Keratinocyte (primary cell): ENCODE measurements around the gene TDRD10. TPM values are rescaled to one million over a fixed set of nuclear protein-coding genes. Genes with fewer than 3 reads are reported as not detected.

ENCODE experiments used
- DNase-seq: peaks from one replicate; pipeline ENCODE4 v3.0.0-alpha.2; 2011; ENCODE audit warnings: low read depth, missing footprints, low spot score
- FAIRE-seq: peaks from 2 replicates; lab custom pipeline; 2011; peaks lifted over from hg19 to GRCh38; lab: Jason Lieb, UNC
- H2AFZ ChIP-seq: 2 replicates; pipeline ENCODE4 v1.6.0; 2012; ENCODE audit warnings: low read length, control low read depth, inconsistent platforms; ENCODE audit not compliant: control insufficient read depth
- H3K27ac ChIP-seq: 2 replicates; pipeline ENCODE4 v1.5.1; 2011; ENCODE audit warnings: low read length; ENCODE audit not compliant: control insufficient read depth, insufficient read depth
- H3K27me3 ChIP-seq: 3 replicates; pipeline ENCODE4 v1.6.0; 2011; ENCODE audit warnings: low read length; ENCODE audit not compliant: control insufficient read depth, insufficient read depth; ENCODE audit errors: extremely low read depth
- H3K36me3 ChIP-seq, 2 experiments: 2 replicates in 1 of 2; 3 replicates in 1 of 2; pipeline ENCODE4 v1.5.1; 2011; ENCODE audit warnings: low read length in 2 of 2, mild to moderate bottlenecking in 1 of 2; ENCODE audit not compliant: control insufficient read depth in 2 of 2, insufficient read depth in 2 of 2; ENCODE audit errors: extremely low read depth in 1 of 2
- H3K4me1 ChIP-seq: 3 replicates; pipeline ENCODE4 v1.5.1; 2011; ENCODE audit warnings: low read length; ENCODE audit not compliant: control insufficient read depth, insufficient read depth; ENCODE audit errors: extremely low read depth
- H3K4me2 ChIP-seq: 3 replicates; pipeline ENCODE4 v1.6.0; 2011; ENCODE audit warnings: low read depth, low read length; ENCODE audit not compliant: control insufficient read depth, insufficient read depth; ENCODE audit errors: extremely low read depth
- H3K4me3 ChIP-seq, 3 experiments: fragments of 200-600 bp in 1 of 3; sonication (generic) in 1 of 3; 2 replicates in 2 of 3; 3 replicates in 1 of 3; pipeline ENCODE4 v1.5.1; 2011 to 2016; ENCODE audit warnings: low read length in 3 of 3, mild to moderate bottlenecking in 3 of 3, control low read depth in 2 of 3, inconsistent platforms in 1 of 3, low read depth in 1 of 3, mixed read lengths in 1 of 3, mixed run types in 1 of 3, moderate library complexity in 1 of 3; ENCODE audit not compliant: control insufficient read depth in 2 of 3, insufficient read depth in 2 of 3; ENCODE audit errors: extremely low read depth in 1 of 3
- H3K79me2 ChIP-seq: 2 replicates; pipeline ENCODE4 v1.6.0; 2012; ENCODE audit warnings: low read length; ENCODE audit not compliant: control insufficient read depth, insufficient read depth
- H3K9ac ChIP-seq: 3 replicates; pipeline ENCODE4 v1.6.0; 2011; ENCODE audit warnings: low read length; ENCODE audit not compliant: control insufficient read depth, insufficient read depth; ENCODE audit errors: extremely low read depth
- H3K9me1 ChIP-seq: 3 replicates; pipeline ENCODE4 v1.6.0; 2011; ENCODE audit warnings: low read length; ENCODE audit not compliant: control insufficient read depth, insufficient read depth; ENCODE audit errors: extremely low read depth
- H3K9me3 ChIP-seq: 2 replicates; pipeline ENCODE4 v1.5.1; 2012; ENCODE audit warnings: low read depth, low read length; ENCODE audit not compliant: control insufficient read depth
- H4K20me1 ChIP-seq: 3 replicates; pipeline ENCODE4 v1.6.0; 2011; ENCODE audit warnings: low read length; ENCODE audit not compliant: control insufficient read depth, insufficient read depth; ENCODE audit errors: extremely low read depth
- EZH2 ChIP-seq: IDR thresholded peaks from one replicate; pipeline ENCODE4 v1.6.1; 2012; ENCODE audit warnings: inconsistent platforms, mild to moderate bottlenecking, low read length, moderate library complexity
- dilution Hi-C: fragments of 300-500 bp; cut with MboI; formaldehyde crosslinking; loops from one replicate; pipeline ENCODE4 v1.7.0; 2020; ENCODE audit warnings: low sequenced_read_pairs; ENCODE audit not compliant: extremely low pct_ligation_motif_present
- polyA plus RNA-seq, 5 experiments: library from polyadenylated mRNA; depleted of rRNA in 3 of 5; stranded (reverse) in 3 of 5; stranded (forward) in 1 of 5; unstranded in 1 of 5; fragments of >200 nt; gene quantifications; 1 replicate in 1 of 5; 2 replicates in 3 of 5; 3 replicates in 1 of 5; pipeline versions ENCODE4 v1.2.1 to v1.2.3, GENCODE V29; 2011 to 2012; ENCODE audit warnings: missing spikeins in 2 of 5, low read depth in 1 of 5, low replicate concordance in 1 of 5
- TF ChIP-seq, protein P1 (sequence below), 3 experiments: IDR thresholded peaks in 1 of 3; conservative IDR thresholded peaks in 1 of 3; optimal IDR thresholded peaks in 1 of 3; 2 replicates in 2 of 3; 3 replicates in 1 of 3; pipeline versions ENCODE3 to v1.5.1; 2011; ENCODE audit warnings: low read length in 3 of 3, mild to moderate bottlenecking in 3 of 3, moderate library complexity in 2 of 3, control low read depth in 1 of 3, inconsistent platforms in 1 of 3; ENCODE audit not compliant: insufficient read depth in 2 of 3; ENCODE audit errors: extremely low read depth in 1 of 3

TDRD10 gene
- polyA plus RNA-seq, 1 donor (not counting 4 experiments of a cell fraction or from before 2014, with no cell fraction given) = not detected

DNA sequence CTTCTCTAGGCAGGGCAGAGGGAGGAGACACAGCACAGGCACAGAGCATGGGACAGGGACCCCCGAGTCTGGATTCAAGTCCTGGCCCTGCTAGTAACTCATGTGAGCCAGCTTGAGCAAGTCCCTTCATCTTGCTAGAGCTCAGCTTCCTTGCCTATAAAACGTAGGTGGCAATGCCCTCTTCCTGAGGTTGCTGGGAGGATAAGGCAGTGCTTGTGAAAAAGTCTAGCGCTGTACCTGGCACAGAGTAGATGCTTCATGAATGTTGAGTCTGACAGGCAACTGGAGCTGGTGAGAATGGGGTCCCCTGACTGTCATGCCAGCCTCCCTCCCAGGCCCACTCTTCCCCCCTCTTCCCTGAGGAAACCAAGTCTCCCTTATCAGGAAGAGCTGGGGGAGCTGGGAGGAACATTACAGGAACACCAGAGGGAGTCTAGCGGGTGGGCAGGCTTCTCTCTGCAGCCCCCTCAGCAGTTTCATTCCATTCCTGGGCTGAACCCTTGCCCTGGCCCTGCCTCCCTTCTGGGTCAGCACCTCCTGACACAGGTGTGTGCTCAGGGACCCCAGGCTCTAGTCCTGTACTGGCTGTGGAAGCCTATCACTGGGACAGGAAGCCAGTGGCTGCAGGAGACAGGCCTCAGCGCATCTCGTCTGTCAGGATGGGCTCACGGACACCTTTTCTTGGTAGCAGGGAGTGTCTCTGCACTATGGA, 75.5 kb downstream of the TDRD10 start:
- dilution Hi-C loops = no loop called here

DNA sequence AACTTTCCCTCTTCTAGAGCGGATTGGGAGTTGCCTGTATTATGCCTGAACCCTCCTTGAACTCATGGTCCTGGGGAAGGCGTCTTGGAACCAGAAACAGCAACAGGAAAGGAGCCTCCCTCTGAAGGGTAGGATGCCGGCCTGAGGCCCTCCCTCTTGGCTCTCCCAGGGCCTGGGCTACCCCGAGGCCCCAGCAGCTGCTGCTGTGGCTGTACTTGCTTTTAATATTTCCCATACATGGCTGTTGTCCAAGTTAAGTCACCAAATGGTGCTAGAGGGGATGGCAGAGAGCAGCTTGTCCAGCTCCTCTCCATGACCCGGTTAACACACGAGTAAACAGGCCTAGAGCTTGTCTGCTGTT, 76.0 kb downstream of the TDRD10 start:
- peaks cover 22 to 34% of the 10 kb centered on the region in 2 experiments for H3K36me3 ChIP-seq
- H3K9ac ChIP-seq = no peak overlapping the region
- no peak for FAIRE-seq
- DNase-seq = no peak
- H3K27me3 ChIP-seq = no peaks in the 10 kb centered on the region
- no peak for TF ChIP-seq EZH2
- TF ChIP-seq, protein P1, sequence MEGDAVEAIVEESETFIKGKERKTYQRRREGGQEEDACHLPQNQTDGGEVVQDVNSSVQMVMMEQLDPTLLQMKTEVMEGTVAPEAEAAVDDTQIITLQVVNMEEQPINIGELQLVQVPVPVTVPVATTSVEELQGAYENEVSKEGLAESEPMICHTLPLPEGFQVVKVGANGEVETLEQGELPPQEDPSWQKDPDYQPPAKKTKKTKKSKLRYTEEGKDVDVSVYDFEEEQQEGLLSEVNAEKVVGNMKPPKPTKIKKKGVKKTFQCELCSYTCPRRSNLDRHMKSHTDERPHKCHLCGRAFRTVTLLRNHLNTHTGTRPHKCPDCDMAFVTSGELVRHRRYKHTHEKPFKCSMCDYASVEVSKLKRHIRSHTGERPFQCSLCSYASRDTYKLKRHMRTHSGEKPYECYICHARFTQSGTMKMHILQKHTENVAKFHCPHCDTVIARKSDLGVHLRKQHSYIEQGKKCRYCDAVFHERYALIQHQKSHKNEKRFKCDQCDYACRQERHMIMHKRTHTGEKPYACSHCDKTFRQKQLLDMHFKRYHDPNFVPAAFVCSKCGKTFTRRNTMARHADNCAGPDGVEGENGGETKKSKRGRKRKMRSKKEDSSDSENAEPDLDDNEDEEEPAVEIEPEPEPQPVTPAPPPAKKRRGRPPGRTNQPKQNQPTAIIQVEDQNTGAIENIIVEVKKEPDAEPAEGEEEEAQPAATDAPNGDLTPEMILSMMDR (optimal IDR thresholded peaks at IDR 0.05 in 1 of 3, IDR thresholded peaks at IDR 0.05 in 1 of 3, conservative IDR thresholded peaks at IDR 0.05 in 1 of 3; ENCODE audit: extremely low read depth in 1 of 3, insufficient read depth in 2 of 3, low read length in 3 of 3) = no peak
- H3K9me3 ChIP-seq = no peaks in the 10 kb centered on the region
- no peak overlapping the region for H3K4me3 ChIP-seq
- H2AFZ ChIP-seq = no peak overlapping the region
- H3K4me1 ChIP-seq = no peaks in the 10 kb centered on the region
- no peaks in the 10 kb centered on the region for H4K20me1 ChIP-seq
- dilution Hi-C loops = no loop called here
- H3K4me2 ChIP-seq = no peak overlapping the region
- no peaks in the 10 kb centered on the region for H3K79me2 ChIP-seq
- no peaks in the 10 kb centered on the region for H3K9me1 ChIP-seq
- H3K27ac ChIP-seq = no peak overlapping the region

More for the DNA sequence above, 75.5 kb downstream of the TDRD10 start:
- no peak for TF ChIP-seq EZH2
- TF ChIP-seq, protein P1 (optimal IDR thresholded peaks at IDR 0.05 in 1 of 3, IDR thresholded peaks at IDR 0.05 in 1 of 3, conservative IDR thresholded peaks at IDR 0.05 in 1 of 3; ENCODE audit: extremely low read depth in 1 of 3, insufficient read depth in 2 of 3, low read length in 3 of 3) = no peak
- Histone ChIP-seq H3K9me1 (no peaks in the 10 kb centered on the region), H3K4me2 (no peak overlapping the region), H3K4me1 (no peaks in the 10 kb centered on the region), H3K4me3 (no peak overlapping the region), H3K79me2 (no peaks in the 10 kb centered on the region), H2AFZ (no peak overlapping the region), H3K9ac (no peak overlapping the region), H3K27me3 (no peaks in the 10 kb centered on the region), H3K36me3 (peaks cover 17 to 29% of the 10 kb centered on the region in 2 experiments), H3K9me3 (no peaks in the 10 kb centered on the region), H4K20me1 (no peaks in the 10 kb centered on the region), H3K27ac (no peak overlapping the region)
- DNase-seq (no peak), FAIRE-seq (no peak)
